NCI-H748 (cell line): ENCODE results near the gene PLXNA4.

Experiments
- DNase-seq: peaks from one replicate; lab custom pipeline; 2025; ENCODE audit not compliant: unreplicated experiment; lab: John Stamatoyannopoulos, UW

The PLXNA4 gene

GRCh38 chr7:132102391-132102790 lies 473.9 kb downstream of the PLXNA4 start:
- DNase-seq = no peak

DNA sequence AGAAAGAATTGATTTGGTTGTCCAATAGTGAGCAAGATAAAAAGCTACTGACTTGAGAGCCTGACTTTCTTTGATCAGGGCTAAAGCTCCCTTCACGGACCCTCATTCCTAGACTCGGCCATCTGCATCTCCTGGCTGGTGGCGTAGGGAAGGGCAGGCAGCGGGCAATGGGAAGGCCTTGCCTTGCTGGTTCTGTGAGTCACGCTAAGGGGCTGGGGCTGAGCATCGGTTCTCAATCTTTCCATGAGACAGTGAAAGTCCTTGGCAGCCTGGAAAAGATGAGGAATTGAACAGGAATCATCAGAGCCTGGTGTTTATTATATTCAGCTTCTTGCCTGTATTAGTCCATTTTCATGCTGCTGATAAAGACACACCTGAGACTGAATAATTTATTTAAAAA lies 475.3 kb downstream of the PLXNA4 start:
- DNase-seq = no peak

DNA sequence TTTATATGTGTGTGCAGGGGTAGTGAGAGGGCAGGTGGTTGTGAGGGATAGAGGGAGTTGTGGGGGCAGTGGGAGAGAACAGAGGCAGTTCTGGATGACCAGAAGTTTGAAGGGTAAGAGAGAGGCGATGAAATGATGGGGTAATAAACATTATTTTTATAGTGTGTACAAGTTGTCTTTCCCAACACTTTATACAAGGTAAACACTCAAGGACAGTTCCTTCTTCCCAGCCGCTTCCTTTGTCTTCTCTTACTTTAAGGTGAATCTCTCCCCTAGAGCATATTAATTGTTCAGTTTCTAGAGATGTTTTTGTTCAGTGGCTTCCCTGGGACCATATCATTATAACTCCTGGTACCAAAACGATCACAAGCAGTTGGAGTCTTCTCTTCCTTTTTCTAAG lies 475.8 kb downstream of the PLXNA4 start:
- no peak for DNase-seq

GRCh38 chr7:132099163-132099562 lies 477.1 kb downstream of the PLXNA4 start:
- DNase-seq = no peak

DNA sequence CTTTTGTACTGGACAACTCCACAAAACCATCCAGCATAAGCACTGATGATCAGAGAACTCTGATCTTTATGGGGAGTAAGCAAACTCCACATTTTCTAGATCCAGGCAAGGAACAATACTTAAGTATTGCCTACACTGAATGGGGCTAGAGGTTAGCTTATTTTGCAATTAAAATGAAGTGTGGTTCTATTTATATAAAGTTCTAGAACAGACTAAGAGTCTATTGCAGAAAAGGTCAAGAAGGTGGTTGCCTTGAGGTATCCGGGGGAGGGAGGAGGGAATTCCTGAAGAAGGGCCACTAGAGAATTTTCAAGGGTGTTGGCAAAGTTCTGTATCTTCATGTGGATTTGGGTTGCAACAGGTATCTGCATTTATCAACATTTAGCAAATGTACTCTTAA lies 477.9 kb downstream of the PLXNA4 start:
- DNase-seq = no peak

GRCh38 chr7:132097550-132098134 lies 478.6 kb downstream of the PLXNA4 start:
- DNase-seq = no peak

- DNase-seq = no peak
Measured at GRCh38 chr7:132095111-132095765, 481.0 kb downstream of the PLXNA4 start.

GRCh38 chr7:132092106-132092505 lies 484.2 kb downstream of the PLXNA4 start:
- DNase-seq = no peak

- no peak for DNase-seq
Measured at GRCh38 chr7:132091706-132092105, 484.6 kb downstream of the PLXNA4 start.

DNA sequence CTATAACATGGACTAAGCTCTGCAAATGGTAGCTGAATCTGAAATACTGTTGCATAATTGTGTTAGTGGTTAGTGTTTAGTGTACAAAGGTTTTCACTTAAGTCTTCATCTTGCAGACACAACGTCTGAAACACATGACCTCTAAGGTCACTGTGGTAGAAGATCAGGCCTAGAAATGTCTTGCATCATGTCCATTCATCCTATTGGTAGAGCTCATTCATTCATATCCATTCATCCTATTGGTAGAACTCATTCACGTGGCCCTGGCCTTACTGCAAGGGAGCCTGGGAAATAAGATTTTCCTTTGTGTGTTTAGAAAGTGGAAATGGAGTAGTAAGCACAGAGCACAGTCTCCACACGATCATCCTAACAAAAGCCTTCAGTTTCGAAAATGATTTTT lies 485.8 kb downstream of the PLXNA4 start:
- no peak for DNase-seq

GRCh38 chr7:132089356-132089755 lies 486.9 kb downstream of the PLXNA4 start:
- DNase-seq = no peak

DNA sequence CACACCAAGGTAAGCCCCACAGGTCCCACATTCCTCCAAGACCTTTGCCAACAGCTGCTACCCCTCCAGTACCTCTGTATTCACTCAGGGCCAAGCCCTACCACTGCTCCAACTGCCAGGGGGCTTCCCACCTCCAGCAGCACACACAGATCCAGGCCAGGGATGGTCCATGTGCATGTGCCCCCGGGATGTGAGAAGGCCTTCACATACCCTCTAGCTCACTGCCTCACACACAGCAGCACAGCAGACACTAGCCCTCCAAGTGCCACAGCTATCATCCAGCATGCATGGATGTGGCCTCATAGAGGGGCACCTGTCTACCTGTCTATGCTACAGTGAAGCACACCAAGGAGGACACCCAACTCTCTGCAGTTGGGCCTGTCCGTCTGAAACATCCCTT lies 488.8 kb downstream of the PLXNA4 start:
- no peak for DNase-seq

DNA sequence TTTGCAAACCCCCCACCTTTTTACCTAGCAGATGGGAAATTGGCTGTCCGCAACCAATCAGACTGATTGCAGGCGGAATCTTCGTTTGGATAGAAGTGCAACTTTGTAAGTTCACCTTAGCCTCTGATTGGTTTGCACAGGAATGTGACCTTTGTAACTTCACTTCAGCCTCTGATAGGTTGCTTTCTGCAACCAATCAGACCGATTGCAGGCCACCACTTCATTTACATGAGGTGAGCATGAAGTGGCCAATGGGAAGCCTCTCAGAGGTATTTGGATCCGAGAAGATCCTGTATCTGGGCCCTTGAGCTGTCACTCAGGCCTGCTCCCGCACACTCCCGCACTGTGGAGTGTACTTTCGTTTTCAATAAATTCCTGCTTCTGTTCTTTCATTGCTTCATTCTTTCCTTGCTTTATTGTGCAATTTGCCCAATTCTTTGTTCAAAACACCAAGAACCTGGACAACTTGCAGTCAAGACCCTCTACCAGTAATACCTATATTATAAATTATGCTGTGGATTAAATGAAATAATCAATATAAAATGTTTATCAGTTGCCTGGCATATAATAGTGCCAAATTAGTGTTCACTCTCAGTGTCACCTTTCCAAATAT lies 491.4 kb downstream of the PLXNA4 start:
- DNase-seq = no peak

DNA sequence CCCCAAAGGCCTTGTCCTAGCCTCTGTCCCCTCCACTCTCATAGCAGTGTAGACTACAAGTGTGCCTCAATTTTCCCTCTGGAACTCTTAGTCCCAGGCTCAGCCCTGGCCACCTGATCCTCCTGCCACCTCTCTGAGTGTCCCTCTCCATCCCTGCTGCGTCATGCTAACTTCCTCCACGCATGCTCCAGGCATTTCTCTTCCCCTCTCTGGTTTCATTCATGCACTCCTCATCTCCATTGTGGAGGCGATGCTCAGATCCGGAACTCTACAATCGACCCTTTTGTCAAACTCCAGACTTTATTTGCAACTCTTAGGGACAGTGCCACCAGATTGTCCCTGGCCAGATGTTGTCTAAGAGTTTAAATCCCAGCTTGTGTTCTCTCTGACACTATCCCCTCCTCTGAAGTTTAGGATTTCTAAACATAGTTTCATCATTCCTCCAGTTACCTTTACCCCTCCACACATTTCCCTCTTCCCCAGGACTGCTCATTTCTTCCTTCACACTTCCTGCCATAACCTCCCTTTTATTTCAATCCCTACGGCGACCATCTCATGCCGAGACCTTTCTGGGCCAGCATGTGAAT lies 492.6 kb downstream of the PLXNA4 start:
- no peak for DNase-seq

DNA sequence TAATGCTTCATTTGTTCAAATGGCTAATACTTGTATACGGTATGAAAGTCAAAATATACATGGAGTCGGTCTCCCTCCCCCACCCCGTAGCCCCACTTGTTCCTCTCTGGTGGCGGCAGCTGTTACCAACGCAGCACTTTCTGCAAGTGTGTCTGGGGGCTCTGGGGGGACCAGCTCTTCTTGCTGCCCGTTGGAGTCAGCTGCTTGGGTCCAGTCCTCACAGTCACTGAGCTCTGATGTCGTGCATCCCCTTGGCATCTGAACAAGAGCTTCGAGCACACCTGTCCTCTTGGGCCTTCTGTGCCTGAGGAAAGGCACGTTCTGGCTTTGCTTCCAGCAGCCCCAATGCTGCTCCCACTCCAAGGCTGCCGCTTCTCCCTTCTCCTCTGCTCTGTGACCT lies 493.1 kb downstream of the PLXNA4 start:
- no peak for DNase-seq

DNA sequence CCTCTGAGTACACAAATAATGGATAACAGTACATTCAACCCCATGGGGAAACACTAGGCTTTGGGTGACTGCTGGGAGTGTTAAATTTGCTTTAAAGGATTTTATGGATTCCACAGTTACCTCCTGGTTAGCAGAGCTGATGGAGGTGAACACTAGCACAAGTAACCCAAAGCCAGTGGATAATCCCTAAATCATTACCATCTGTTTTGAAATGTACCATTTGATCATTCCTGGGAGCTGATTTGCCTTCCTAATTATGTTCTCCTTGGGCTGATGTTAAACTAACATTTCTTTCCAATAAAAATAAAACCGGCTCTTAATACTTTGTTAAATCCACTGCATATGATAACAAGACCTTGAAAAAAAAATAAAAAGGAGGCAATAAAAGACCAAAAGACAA lies 493.9 kb downstream of the PLXNA4 start:
- DNase-seq = no peak

GRCh38 chr7:132081686-132082085 lies 494.6 kb downstream of the PLXNA4 start:
- no peak for DNase-seq

- DNase-seq = no peak
Measured at GRCh38 chr7:132080967-132081668, 495.2 kb downstream of the PLXNA4 start.

DNA sequence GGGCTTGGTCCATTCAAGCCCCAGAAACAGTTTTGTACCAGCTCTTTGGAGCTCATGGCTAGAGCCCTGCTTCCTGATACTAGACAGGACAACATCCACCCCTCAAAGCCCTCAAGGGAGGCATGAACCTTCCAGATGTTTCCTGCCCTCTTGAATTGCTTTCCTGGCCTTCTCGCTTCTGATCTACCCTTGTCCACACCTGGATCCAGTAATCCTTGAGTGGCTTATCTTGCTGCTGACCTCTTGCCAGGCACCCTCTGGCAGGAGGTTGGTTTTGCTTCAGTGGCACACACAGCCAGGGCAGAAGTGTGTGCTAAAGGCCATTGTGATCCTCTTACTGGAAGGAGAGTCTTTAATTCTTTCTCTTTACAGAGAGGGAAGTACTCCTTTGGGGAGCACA lies 495.8 kb downstream of the PLXNA4 start:
- DNase-seq = no peak

- DNase-seq = no peak
Measured at GRCh38 chr7:132078891-132079735, 497.2 kb downstream of the PLXNA4 start.
